HepG2 (cell line): ENCODE measurements around the gene MSRB3. TPM values are rescaled to one million over a fixed set of nuclear protein-coding genes. Genes with fewer than 3 reads are reported as not detected.

Experiments used
- ATAC-seq: fragments of 200-7000 bp; cut with Tn5 transposase; 3 replicates; pipeline ENCODE4 v1.9.1; 2020; ENCODE audit warnings: mild to moderate bottlenecking, moderate library complexity
- BruUV-seq: library from RNA; stranded (reverse); fragments of 400-500 nt; replicated peaks from 2 replicates; lab custom pipeline; 2021; lab: Mats Ljungman, UMichigan
- CTCF ChIA-PET: fragments of 300-600 bp; formaldehyde crosslinking; extraction: SDS; loops from one replicate; lab custom pipeline; 2021; ENCODE audit warnings: low total read pairs, inconsistent platforms, low intra/inter-chr PET ratio; lab: Yijun Ruan, JAX
- POLR2A ChIA-PET: fragments of 350-600 bp; sonication (Branson Sonifier 250); formaldehyde crosslinking; loops from one replicate; lab custom pipeline; 2020; ENCODE audit warnings: antibody characterized with exemption, inconsistent platforms; lab: Yijun Ruan, JAX
- DNase-seq: peaks from one replicate; pipeline ENCODE4 v3.0.0-alpha.2; 2015; ENCODE audit warnings: low spot score
- FAIRE-seq: peaks from 3 replicates; lab custom pipeline; 2011; peaks lifted over from hg19 to GRCh38; lab: Jason Lieb, UNC
- H2AFZ ChIP-seq: one replicate; pipeline ENCODE4 v1.6.1; 2011; ENCODE audit warnings: low read length, inconsistent platforms
- H3K27ac ChIP-seq: fragments of 300-600 bp; 3 replicates; pipeline ENCODE4 v1.8.0; 2011; ENCODE audit warnings: mixed run types, mild to moderate bottlenecking, mixed read lengths, low read length, inconsistent platforms; ENCODE audit not compliant: insufficient read depth; ENCODE audit errors: extremely low read length
- H3K27me3 ChIP-seq, 2 experiments: fragments of 200-600 bp in 1 of 2; 2 replicates in 1 of 2; 3 replicates in 1 of 2; pipeline versions ENCODE4 v1.6.0 to v1.8.0; 2011; ENCODE audit warnings: low read length in 2 of 2, mild to moderate bottlenecking in 2 of 2, moderate library complexity in 2 of 2, inconsistent platforms in 1 of 2; ENCODE audit not compliant: insufficient read depth in 2 of 2, control insufficient read depth in 1 of 2
- H3K36me3 ChIP-seq, 2 experiments: fragments of 200-600 bp in 1 of 2; replicated peaks in 1 of 2; 2 replicates in 1 of 2; 3 replicates in 1 of 2; pipeline versions ENCODE4 v1.5.1 to v1.8.0; 2011; ENCODE audit warnings: low read length in 2 of 2, inconsistent platforms in 1 of 2; ENCODE audit not compliant: insufficient read depth in 2 of 2, control insufficient read depth in 1 of 2
- H3K4me1 ChIP-seq: 2 replicates; pipeline ENCODE4 v1.5.1; 2012; ENCODE audit warnings: low read length, inconsistent platforms; ENCODE audit not compliant: insufficient read depth
- H3K4me2 ChIP-seq: 2 replicates; pipeline ENCODE4 v1.6.0; 2011; ENCODE audit warnings: low read depth, low read length, inconsistent platforms
- H3K4me3 ChIP-seq, 3 experiments: fragments of 200-600 bp in 1 of 3; sonication (generic), shearing (Covaris generic) in 1 of 3; replicated peaks in 1 of 3; 2 replicates each; pipeline ENCODE4 v1.5.1; 2011 to 2016; ENCODE audit warnings: low read length in 3 of 3, inconsistent platforms in 2 of 3, low read depth in 2 of 3, mild to moderate bottlenecking in 2 of 3, control low read depth in 1 of 3, mixed read lengths in 1 of 3; ENCODE audit not compliant: insufficient read depth in 1 of 3
- H3K79me2 ChIP-seq: one replicate; pipeline ENCODE4 v1.6.1; 2011; ENCODE audit warnings: low read length, inconsistent platforms; ENCODE audit not compliant: insufficient read depth
- H3K9ac ChIP-seq: 2 replicates; pipeline ENCODE4 v1.6.0; 2011; ENCODE audit warnings: mild to moderate bottlenecking, low read depth, low read length, inconsistent platforms; ENCODE audit not compliant: insufficient read depth
- H3K9me3 ChIP-seq: 2 replicates; pipeline ENCODE4 v1.5.1; 2012; ENCODE audit warnings: mild to moderate bottlenecking, low read length
- H4K20me1 ChIP-seq: 2 replicates; pipeline ENCODE4 v1.6.0; 2011; ENCODE audit warnings: inconsistent platforms, mild to moderate bottlenecking, low read length, moderate library complexity; ENCODE audit not compliant: insufficient read depth
- CBFB ChIP-seq: sonication (generic); formaldehyde crosslinking; IDR thresholded peaks from 2 replicates; pipeline ENCODE4 v1.4.0; 2020; ENCODE audit warnings: missing genetic modification reagents
- DNMT1 ChIP-seq: sonication (generic); formaldehyde crosslinking; IDR thresholded peaks from 2 replicates; pipeline ENCODE4 v1.5.1; 2020; ENCODE audit warnings: mild to moderate bottlenecking, missing genetic modification reagents
- KAT7 ChIP-seq: IDR thresholded peaks from 2 replicates; pipeline ENCODE4 v1.6.1; 2018; ENCODE audit warnings: borderline replicate concordance, missing compliant biosample characterization
- NR2F1 ChIP-seq, 2 experiments: fragments of 450-650 bp in 1 of 2; formaldehyde crosslinking in 1 of 2; IDR thresholded peaks; 2 replicates each; pipeline versions ENCODE4 v1.5.0 to v1.6.1; 2016 to 2020; ENCODE audit warnings: mild to moderate bottlenecking in 1 of 2, missing compliant biosample characterization in 1 of 2, missing genetic modification reagents in 1 of 2, moderate library complexity in 1 of 2
- SP140L ChIP-seq: sonication (generic); formaldehyde crosslinking; IDR thresholded peaks from 2 replicates; pipeline ENCODE4 v1.4.0; 2020; ENCODE audit warnings: missing genetic modification reagents, borderline replicate concordance
- TEAD2 ChIP-seq: sonication (generic); formaldehyde crosslinking; IDR thresholded peaks from 2 replicates; pipeline ENCODE4 v1.9.0; 2021; ENCODE audit warnings: missing genetic modification reagents
- XRCC5 ChIP-seq: fragments of 200-400 bp; formaldehyde crosslinking; optimal IDR thresholded peaks from 2 replicates; pipeline ENCODE3; 2017; ENCODE audit warnings: mild to moderate bottlenecking, low read length
- ZKSCAN1 ChIP-seq: fragments of 150-350 bp; IDR thresholded peaks from 2 replicates; pipeline ENCODE4 v1.6.1; 2014; ENCODE audit warnings: low read length
- ZNF512B ChIP-seq: sonication (generic); formaldehyde crosslinking; IDR thresholded peaks from 2 replicates; pipeline ENCODE4 v1.5.1; 2020; ENCODE audit warnings: missing genetic modification reagents, mild to moderate bottlenecking, borderline replicate concordance
- WGBS: methylation state at CpG from one replicate; pipeline ENCODE4 v1.1.6; 2017; ENCODE audit warnings: low lambda C conversion rate; 5-methylcytosine and 5-hydroxymethylcytosine counted together
- in situ Hi-C: cut with HindIII; loops from 2 replicates; pipeline ENCODE4 v1.10.0; 2017; ENCODE audit warnings: low pct_unique_long_range_greater_than_20kb; ENCODE audit not compliant: extremely low pct_ligation_motif_present
- intact Hi-C: fragments of 100-400 bp; cut with micrococcal nuclease; formaldehyde crosslinking; loops from one replicate; pipeline ENCODE4 v1.10.0; 2022; ENCODE audit not compliant: unreplicated experiment
- polyA plus RNA-seq, 8 experiments: library from polyadenylated mRNA; depleted of rRNA in 3 of 8; stranded (reverse) in 7 of 8; unstranded in 1 of 8; fragments of >200 nt; fragmentation: Illumina TruSeq in 4 of 8; extraction: Trizol in 4 of 8; gene quantifications; 2 replicates each; pipeline versions ENCODE4 v1.2.1 to v1.2.3, GENCODE V29; 2011 to 2016; ENCODE audit warnings: low read depth in 4 of 8, missing spikeins in 1 of 8, mixed read lengths in 1 of 8; ENCODE audit not compliant: insufficient read depth in 1 of 8
- total RNA-seq, 5 experiments: library from RNA; depleted of rRNA; stranded (reverse); fragments of >200 nt; fragmentation: Illumina TruSeq; extraction: Trizol; gene quantifications; 2 replicates each; pipeline ENCODE4 v1.2.3, GENCODE V29; 2016; ENCODE audit warnings: low read depth in 1 of 5

Gene MSRB3
- total and polyA plus RNA-seq, 2 of the 13 experiments (the other 11 are each of a cell fraction or from before 2014, with no cell fraction given) = 1.5 to 1.9 TPM

DNA sequence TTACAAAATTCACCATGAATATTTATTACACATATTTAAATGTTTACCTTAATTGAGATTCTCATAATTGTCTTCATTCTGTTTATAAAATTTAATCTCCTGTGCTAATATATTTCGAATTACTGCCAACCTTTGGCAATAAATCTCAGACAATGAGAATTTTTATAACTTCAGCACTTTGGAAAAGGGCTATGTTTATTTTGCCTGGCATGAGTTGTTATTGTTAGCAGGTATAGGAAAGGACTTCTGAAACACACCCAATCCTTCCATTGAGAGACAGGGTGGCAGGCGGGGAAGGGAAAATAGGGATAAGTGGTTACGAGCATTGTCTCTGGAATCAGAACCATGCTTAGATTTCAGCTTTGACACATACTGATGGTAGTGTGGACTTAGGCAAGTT is 12.1 kb upstream of the MSRB3 start:
- ChIA-PET POLR2A (no interaction called here), CTCF (no interaction called here)
- no peak overlapping the region for H3K27ac ChIP-seq
- no peaks in the 10 kb centered on the region for H4K20me1 ChIP-seq
- H3K4me2 ChIP-seq = no peak overlapping the region
- no peaks in the 10 kb centered on the region for H3K36me3 ChIP-seq
- WGBS = 62% methylated on average over 3 of the region's 3 CpGs
- ATAC-seq = no peak
- no peaks in the 10 kb centered on the region for H3K9me3 ChIP-seq
- H3K27me3 ChIP-seq = no peaks in the 10 kb centered on the region
- H3K4me3 ChIP-seq = no peak overlapping the region
- no peak overlapping the region for H2AFZ ChIP-seq
- intact Hi-C loops = no loop called here
- H3K9ac ChIP-seq = no peak overlapping the region
- DNase-seq = no peak
- H3K79me2 ChIP-seq = no peaks in the 10 kb centered on the region
- H3K4me1 ChIP-seq = no peaks in the 10 kb centered on the region
- in situ Hi-C loops = loop anchor here (25.0 kb wide), 1 partner anchor 379 kb away; no protein-coding TSS in a partner anchor
- no peak for TF ChIP-seq ZKSCAN1
- TF ChIP-seq SP140L (CRISPR knock-in tag) = no peak
- TF ChIP-seq XRCC5 = no peak
- no peak for TF ChIP-seq DNMT1 (CRISPR knock-in tag)
- no peak for TF ChIP-seq CBFB
- no peak for TF ChIP-seq KAT7 (CRISPR knock-in tag)
- no peak for TF ChIP-seq TEAD2 (CRISPR knock-in tag)
- TF ChIP-seq ZNF512B (CRISPR knock-in tag) = no peak
- no peak for TF ChIP-seq NR2F1 (CRISPR knock-in tag; IDR thresholded peaks at IDR 0.05)
- FAIRE-seq = no peak
- BruUV-seq = no TSS peak
